Measurements from ENCODE around the gene ZNF423. TPM values are rescaled to one million over a fixed set of nuclear protein-coding genes. Genes with fewer than 3 reads are reported as not detected.

The ZNF423 gene
- total RNA-seq, 1 donor from 2014 or later = 16.7 TPM

DNA sequence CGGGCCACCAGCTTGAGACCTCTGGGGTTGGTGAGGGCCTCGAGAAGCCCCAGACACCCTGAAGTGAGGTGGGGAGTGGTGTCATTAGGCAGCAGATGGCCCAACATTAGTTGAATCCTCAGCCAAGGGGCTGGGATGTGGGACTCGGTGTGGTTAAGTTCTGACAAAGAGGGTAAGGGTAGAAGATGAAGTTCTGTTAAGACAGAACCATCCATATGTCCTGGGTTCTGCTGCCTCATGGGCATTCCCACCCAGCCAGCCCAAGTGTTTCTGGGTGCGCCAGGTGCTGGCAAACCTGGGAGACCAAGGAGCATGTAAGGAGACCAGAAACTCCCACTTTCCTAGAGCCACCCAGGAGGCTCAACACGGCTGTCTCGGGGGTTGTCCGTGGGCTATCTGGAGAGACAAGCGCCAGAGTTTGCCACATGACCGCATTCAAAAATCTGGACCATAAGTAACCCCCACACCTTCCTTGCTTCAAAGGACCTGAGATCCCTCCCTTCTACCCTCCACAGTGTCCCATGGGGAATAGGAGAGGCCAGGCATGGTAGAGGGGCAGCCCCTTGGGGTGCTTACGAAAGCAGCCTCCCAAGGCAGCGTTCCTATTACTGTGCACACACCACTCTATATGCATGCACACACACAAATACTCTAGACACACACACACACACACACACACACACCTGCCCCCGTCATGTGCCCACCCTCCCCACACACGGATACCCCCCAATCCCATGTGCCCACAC, 353.6 kb downstream of the ZNF423 start:
- Histone ChIP-seq H3K4me1 (ENCODE audit: control insufficient read depth in 3 of 3, insufficient read depth in 3 of 3, low read length in 3 of 3) (peaks cover 10 to 31% (median 12%) of the 10 kb centered on the region in 3 donors), H3K4me3 (ENCODE audit: low read length in 3 of 3) (no peak overlapping the region), H3K9me3 (ENCODE audit: control insufficient read depth in 3 of 3, low read length in 3 of 3) (no peaks in the 10 kb centered on the region), H3K27ac (ENCODE audit: low read depth, low read length) (no peak overlapping the region), H3K27me3 (ENCODE audit: control insufficient read depth in 3 of 3, insufficient read depth in 3 of 3, low read length in 3 of 3) (no peaks in the 10 kb centered on the region), H3K36me3 (ENCODE audit: control insufficient read depth in 3 of 3, insufficient read depth in 3 of 3, low read length in 3 of 3) (no peaks in the 10 kb centered on the region), H3K9ac (ENCODE audit: low read depth in 1 of 3, low read length in 3 of 3) (no peak overlapping the region)

DNA sequence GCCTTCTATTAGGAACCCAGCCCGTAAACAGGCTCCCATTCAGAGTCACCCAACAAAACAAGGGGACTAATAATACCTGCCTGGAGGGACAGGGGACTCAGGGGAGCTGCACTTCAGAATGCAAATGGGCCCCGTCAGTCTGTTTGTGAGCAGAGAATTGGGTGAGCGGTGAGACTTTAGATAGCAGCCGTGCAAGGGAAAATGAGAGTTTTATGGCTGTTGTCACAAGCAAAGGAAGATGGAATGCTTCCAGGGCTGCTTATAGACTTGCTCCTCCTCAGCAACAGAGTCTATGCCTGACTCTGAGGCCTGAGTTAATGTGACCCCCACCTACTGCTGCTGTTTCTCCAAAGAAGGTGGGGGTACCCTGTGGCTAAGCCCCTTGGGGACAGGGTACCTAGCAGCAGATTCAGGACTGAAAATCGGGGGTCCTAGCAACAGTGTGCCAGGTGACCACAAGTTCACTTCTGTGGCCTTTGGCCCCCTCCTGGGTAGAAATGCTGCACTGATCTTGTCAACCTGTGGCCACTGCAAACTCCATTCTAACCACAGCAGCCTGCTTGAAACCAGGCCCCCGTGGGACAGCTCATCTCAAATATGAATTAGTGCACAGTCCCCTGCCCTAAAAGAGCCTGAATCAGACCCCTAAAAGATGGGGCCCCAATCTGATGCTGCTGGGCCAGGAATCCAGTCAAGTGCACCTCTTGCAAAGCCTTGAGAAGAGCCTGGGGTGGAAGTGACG, 355.9 kb downstream of the ZNF423 start:
- peaks cover 10 to 31% (median 12%) of the 10 kb centered on the region in 3 donors for H3K4me1 ChIP-seq (ENCODE audit: control insufficient read depth in 3 of 3, insufficient read depth in 3 of 3, low read length in 3 of 3)
- no peak overlapping the region for H3K4me3 ChIP-seq (ENCODE audit: low read length in 3 of 3)
- H3K27me3 ChIP-seq (ENCODE audit: control insufficient read depth in 3 of 3, insufficient read depth in 3 of 3, low read length in 3 of 3) = no peaks in the 10 kb centered on the region
- H3K36me3 ChIP-seq (ENCODE audit: control insufficient read depth in 3 of 3, insufficient read depth in 3 of 3, low read length in 3 of 3) = no peaks in the 10 kb centered on the region
- H3K9ac ChIP-seq (ENCODE audit: low read depth in 1 of 3, low read length in 3 of 3) = no peak overlapping the region
- no peaks in the 10 kb centered on the region for H3K9me3 ChIP-seq (ENCODE audit: control insufficient read depth in 3 of 3, low read length in 3 of 3)
- H3K27ac ChIP-seq (ENCODE audit: low read depth, low read length) = no peak overlapping the region

DNA sequence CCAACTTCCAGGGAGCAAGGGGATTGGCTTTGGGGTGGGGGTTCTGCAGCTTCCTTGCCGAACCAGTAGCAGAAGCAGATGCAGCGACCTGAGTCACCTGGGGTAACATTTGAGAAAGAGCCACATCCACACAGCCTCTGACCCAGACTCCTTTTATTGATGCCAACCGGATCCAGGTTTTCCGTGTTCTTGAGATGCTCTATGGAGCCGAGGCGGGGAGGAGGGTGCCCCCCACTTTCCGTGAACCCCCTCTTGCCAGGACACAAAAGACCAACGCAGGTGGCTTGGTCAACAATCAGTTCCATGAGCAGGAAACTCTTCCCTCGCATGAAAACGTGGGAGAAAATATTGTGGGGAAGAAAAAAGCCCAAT, 356.5 kb downstream of the ZNF423 start:
- Histone ChIP-seq H3K4me1 (ENCODE audit: control insufficient read depth in 3 of 3, insufficient read depth in 3 of 3, low read length in 3 of 3) (peaks cover 10 to 31% (median 12%) of the 10 kb centered on the region in 3 donors), H3K4me3 (ENCODE audit: low read length in 3 of 3) (no peak overlapping the region), H3K27me3 (ENCODE audit: control insufficient read depth in 3 of 3, insufficient read depth in 3 of 3, low read length in 3 of 3) (no peaks in the 10 kb centered on the region), H3K36me3 (ENCODE audit: control insufficient read depth in 3 of 3, insufficient read depth in 3 of 3, low read length in 3 of 3) (no peaks in the 10 kb centered on the region), H3K9ac (ENCODE audit: low read depth in 1 of 3, low read length in 3 of 3) (peak overlapping the region in 1 of 3 donors; percentile 20), H3K9me3 (ENCODE audit: control insufficient read depth in 3 of 3, low read length in 3 of 3) (no peaks in the 10 kb centered on the region), H3K27ac (ENCODE audit: low read depth, low read length) (no peak overlapping the region)

DNA sequence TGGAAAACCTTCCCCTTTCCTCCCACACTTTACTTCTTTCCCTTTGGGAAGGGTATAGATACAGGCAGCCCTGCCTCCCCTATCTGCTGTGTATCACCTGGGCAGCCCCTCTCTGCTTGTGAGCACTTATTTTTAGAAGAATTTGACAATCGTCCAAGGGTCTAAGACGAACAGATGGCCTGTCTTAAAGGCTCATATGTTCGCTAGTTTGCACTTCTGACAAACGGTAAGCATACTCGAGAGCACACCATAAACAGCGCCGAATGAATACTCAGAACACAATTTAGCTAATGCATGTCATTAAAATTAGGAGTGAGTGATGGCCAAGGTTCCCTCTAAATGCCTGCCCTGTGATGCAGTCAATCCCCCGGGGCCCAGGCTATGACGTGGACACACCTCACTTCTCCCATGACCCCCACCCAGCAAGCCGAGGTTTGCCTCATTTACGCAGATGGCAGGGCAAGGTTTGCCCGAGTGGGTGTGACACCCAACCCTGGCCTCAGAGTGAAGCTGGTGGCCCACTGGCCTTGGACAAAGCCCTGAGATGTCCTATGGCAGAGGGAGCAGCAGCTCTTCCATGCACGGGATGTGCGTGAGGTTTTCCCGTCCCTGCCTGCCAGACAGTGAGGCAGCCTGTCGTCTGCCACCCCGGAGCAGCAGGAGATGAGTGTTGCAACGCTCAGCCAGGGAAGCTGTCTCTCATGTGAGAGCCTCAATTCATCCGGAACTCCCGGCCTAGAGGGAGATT, 357.1 kb downstream of the ZNF423 start:
- Histone ChIP-seq H3K4me3 (ENCODE audit: low read length in 3 of 3) (no peak overlapping the region), H3K27ac (ENCODE audit: low read depth, low read length) (no peak overlapping the region), H3K36me3 (ENCODE audit: control insufficient read depth in 3 of 3, insufficient read depth in 3 of 3, low read length in 3 of 3) (no peaks in the 10 kb centered on the region), H3K9me3 (ENCODE audit: control insufficient read depth in 3 of 3, low read length in 3 of 3) (no peaks in the 10 kb centered on the region), H3K9ac (ENCODE audit: low read depth in 1 of 3, low read length in 3 of 3) (peak overlapping the region in 1 of 3 donors; percentile 20), H3K4me1 (ENCODE audit: control insufficient read depth in 3 of 3, insufficient read depth in 3 of 3, low read length in 3 of 3) (peaks cover 10 to 31% (median 12%) of the 10 kb centered on the region in 3 donors), H3K27me3 (ENCODE audit: control insufficient read depth in 3 of 3, insufficient read depth in 3 of 3, low read length in 3 of 3) (no peaks in the 10 kb centered on the region)

DNA sequence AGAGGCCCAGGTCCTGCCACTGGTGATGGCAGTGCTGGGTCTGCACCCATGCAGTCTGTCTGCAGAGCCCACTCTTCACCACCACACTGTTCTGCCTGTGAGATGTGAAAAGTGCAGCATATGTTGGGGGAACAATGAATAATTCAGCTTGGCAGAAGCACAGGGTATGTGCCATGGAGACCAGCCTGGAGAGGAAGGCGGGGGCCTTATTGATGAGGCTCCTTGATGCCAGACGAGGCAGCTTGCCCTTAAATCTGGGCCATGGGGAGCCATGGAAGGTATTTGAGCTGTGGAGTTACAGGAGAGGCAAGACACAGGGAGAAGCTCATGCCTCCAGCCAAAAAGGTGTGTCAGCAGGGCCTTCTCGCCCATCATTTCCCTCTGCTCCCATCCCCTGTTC, 357.6 kb downstream of the ZNF423 start:
- H3K27me3 ChIP-seq (ENCODE audit: control insufficient read depth in 3 of 3, insufficient read depth in 3 of 3, low read length in 3 of 3) = no peaks in the 10 kb centered on the region
- no peak overlapping the region for H3K27ac ChIP-seq (ENCODE audit: low read depth, low read length)
- peaks cover 10 to 26% (median 12%) of the 10 kb centered on the region in 3 donors for H3K4me1 ChIP-seq (ENCODE audit: control insufficient read depth in 3 of 3, insufficient read depth in 3 of 3, low read length in 3 of 3)
- no peaks in the 10 kb centered on the region for H3K36me3 ChIP-seq (ENCODE audit: control insufficient read depth in 3 of 3, insufficient read depth in 3 of 3, low read length in 3 of 3)
- no peak overlapping the region for H3K4me3 ChIP-seq (ENCODE audit: low read length in 3 of 3)
- H3K9ac ChIP-seq (ENCODE audit: low read depth in 1 of 3, low read length in 3 of 3) = peak overlapping the region in 1 of 3 donors; percentile 20
- no peaks in the 10 kb centered on the region for H3K9me3 ChIP-seq (ENCODE audit: control insufficient read depth in 3 of 3, low read length in 3 of 3)

DNA sequence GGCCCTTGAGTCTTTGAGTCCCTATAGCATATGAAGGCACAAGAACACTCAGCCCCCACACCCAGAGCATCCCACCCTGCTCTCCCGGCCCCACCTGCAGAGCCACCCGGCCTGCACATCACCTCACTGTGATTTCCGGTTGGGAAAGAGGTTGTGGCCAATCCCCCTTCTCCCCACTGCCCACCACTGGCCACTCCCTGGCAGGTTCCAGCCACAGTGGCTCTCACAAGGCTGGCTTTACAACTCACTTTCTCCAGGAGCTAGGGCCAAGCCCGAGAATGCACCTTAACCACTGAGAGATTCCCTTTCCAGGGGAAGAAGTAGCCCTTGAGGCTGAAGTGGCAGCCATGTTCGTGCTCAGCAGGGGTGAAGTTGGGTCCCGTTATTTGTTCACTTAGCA, 358.4 kb downstream of the ZNF423 start:
- Histone ChIP-seq H3K27ac (ENCODE audit: low read depth, low read length) (no peak overlapping the region), H3K36me3 (ENCODE audit: control insufficient read depth in 3 of 3, insufficient read depth in 3 of 3, low read length in 3 of 3) (no peaks in the 10 kb centered on the region), H3K4me1 (ENCODE audit: control insufficient read depth in 3 of 3, insufficient read depth in 3 of 3, low read length in 3 of 3) (peaks cover 14 to 32% (median 16%) of the 10 kb centered on the region in 3 donors), H3K9me3 (ENCODE audit: control insufficient read depth in 3 of 3, low read length in 3 of 3) (no peaks in the 10 kb centered on the region), H3K9ac (ENCODE audit: low read depth in 1 of 3, low read length in 3 of 3) (no peak overlapping the region), H3K4me3 (ENCODE audit: low read length in 3 of 3) (no peak overlapping the region), H3K27me3 (ENCODE audit: control insufficient read depth in 3 of 3, insufficient read depth in 3 of 3, low read length in 3 of 3) (no peaks in the 10 kb centered on the region)

DNA sequence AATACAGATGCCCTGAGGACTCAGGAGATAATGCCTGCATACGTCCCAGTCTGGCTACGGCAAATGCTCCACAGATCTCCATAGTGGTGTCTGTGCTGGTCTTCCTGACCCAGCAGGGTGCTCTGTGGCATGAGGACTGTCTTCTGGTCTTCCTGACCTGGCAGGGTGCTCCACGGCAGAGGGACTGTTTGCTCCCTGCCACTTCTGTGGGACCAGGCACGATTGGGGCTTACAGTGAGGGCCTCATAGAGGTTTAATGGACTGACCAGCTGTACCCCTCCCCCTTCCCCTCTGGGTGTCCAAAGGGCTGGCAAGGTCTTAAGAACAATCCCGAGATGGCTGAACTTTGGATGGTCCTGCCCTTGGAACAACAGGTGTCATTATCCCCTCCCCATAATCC, 359.3 kb downstream of the ZNF423 start:
- H3K27ac ChIP-seq (ENCODE audit: low read depth, low read length) = no peak overlapping the region

DNA sequence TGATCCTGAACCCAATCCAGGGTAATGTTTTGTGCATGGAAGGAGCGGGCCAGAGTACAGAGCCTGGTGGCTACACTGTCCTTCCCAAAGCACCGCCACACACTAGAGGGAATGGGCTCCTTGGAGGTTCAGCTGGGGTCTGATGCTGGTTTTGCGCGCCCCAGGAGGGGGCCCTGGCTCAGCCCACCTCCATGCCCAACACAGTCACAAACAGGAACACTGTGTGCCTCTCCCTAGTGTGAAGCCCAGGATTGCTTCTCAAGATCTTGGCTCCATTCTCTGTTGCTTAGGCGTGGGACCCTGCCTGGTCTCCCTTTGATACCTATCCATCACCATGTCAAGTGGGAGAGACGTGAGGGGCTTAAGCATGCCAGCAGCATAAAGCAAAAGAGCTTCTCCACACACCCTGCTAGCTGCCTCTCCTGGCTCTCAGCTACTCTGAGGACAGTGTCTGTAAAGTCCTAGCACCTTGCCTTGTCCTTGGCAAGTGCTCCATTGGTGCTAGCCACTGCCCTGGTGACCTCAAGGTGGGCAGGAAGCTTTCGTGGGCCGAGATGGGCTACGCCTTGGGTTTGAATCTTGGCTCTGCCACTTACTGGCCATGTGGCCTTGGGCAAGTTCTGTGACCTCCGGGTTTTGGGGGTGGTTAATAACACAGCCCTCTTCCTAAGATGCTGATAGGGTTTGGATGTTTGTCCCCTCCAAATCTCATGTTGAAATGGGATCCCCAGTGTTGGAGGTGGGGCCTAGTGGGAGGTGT, 360.1 kb downstream of the ZNF423 start:
- Histone ChIP-seq H3K4me3 (ENCODE audit: low read length in 3 of 3) (no peak overlapping the region), H3K27ac (ENCODE audit: low read depth, low read length) (no peak overlapping the region), H3K36me3 (ENCODE audit: control insufficient read depth in 3 of 3, insufficient read depth in 3 of 3, low read length in 3 of 3) (no peaks in the 10 kb centered on the region), H3K27me3 (ENCODE audit: control insufficient read depth in 3 of 3, insufficient read depth in 3 of 3, low read length in 3 of 3) (no peaks in the 10 kb centered on the region), H3K9ac (ENCODE audit: low read depth in 1 of 3, low read length in 3 of 3) (no peak overlapping the region), H3K4me1 (ENCODE audit: control insufficient read depth in 3 of 3, insufficient read depth in 3 of 3, low read length in 3 of 3) (peaks cover 17 to 40% (median 22%) of the 10 kb centered on the region in 3 donors), H3K9me3 (ENCODE audit: control insufficient read depth in 3 of 3, low read length in 3 of 3) (no peaks in the 10 kb centered on the region)

More for the DNA sequence above, 359.3 kb downstream of the ZNF423 start:
- Histone ChIP-seq H3K36me3 (ENCODE audit: control insufficient read depth in 3 of 3, insufficient read depth in 3 of 3, low read length in 3 of 3) (no peaks in the 10 kb centered on the region), H3K9ac (ENCODE audit: low read depth in 1 of 3, low read length in 3 of 3) (no peak overlapping the region), H3K27me3 (ENCODE audit: control insufficient read depth in 3 of 3, insufficient read depth in 3 of 3, low read length in 3 of 3) (no peaks in the 10 kb centered on the region), H3K4me1 (ENCODE audit: control insufficient read depth in 3 of 3, insufficient read depth in 3 of 3, low read length in 3 of 3) (peaks cover 17 to 38% (median 21%) of the 10 kb centered on the region in 3 donors), H3K9me3 (ENCODE audit: control insufficient read depth in 3 of 3, low read length in 3 of 3) (no peaks in the 10 kb centered on the region), H3K4me3 (ENCODE audit: low read length in 3 of 3) (no peak overlapping the region)

DNA sequence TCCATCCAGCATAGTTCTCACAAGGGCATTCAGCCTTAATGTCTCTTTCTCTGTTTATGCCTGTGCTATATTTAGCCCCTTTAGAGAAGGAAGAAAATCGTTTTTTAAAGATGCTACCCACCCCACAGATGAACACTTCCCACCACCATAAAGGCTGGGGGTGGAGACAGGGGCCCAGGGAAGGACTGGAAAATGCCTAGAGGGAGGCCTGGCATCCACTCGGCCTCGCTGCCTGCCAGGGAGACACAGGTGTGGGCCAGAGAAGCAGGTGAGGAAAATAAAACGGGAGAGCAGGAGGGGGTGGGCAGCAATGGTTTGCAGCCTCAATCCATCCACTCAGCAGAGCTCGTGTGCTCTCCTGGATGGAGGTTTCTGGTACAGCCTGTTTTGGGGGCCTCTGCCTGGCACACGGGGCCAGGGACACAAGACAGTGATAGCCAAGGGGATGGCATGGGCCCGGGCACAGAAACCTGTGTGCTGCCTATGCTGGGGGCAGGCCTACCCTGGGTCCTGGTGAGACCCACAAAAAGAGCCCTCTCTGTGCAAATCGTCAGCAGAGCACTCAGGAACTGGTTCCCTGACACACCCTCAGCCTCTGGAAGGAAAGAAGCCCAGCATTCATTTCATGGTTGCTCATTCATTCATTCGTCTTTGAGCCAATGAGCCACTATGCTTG, 360.9 kb downstream of the ZNF423 start:
- Histone ChIP-seq H3K4me1 (ENCODE audit: control insufficient read depth in 3 of 3, insufficient read depth in 3 of 3, low read length in 3 of 3) (peaks cover 17 to 35% (median 22%) of the 10 kb centered on the region in 3 donors), H3K27me3 (ENCODE audit: control insufficient read depth in 3 of 3, insufficient read depth in 3 of 3, low read length in 3 of 3) (no peaks in the 10 kb centered on the region), H3K4me3 (ENCODE audit: low read length in 3 of 3) (no peak overlapping the region), H3K9me3 (ENCODE audit: control insufficient read depth in 3 of 3, low read length in 3 of 3) (no peaks in the 10 kb centered on the region), H3K36me3 (ENCODE audit: control insufficient read depth in 3 of 3, insufficient read depth in 3 of 3, low read length in 3 of 3) (peaks cover 0 to 4% (median under 1%) of the 10 kb centered on the region in 3 donors), H3K27ac (ENCODE audit: low read depth, low read length) (no peak overlapping the region), H3K9ac (ENCODE audit: low read depth in 1 of 3, low read length in 3 of 3) (no peak overlapping the region)
